Prostate gland (tissue), 2 donors: ENCODE results near the gene TXNL4A.

ENCODE experiments used
- CTCF ChIP-seq, 4 experiments: fragments of 200-600 bp in 2 of 4; fragments of 450-650 bp in 2 of 4; sonication (generic) in 2 of 4; IDR thresholded peaks; 1 replicate in 3 of 4; 2 replicates in 1 of 4; pipeline ENCODE4 v1.5.1; 2016 to 2019; ENCODE audit warnings: antibody characterized with exemption in 4 of 4, mild to moderate bottlenecking in 2 of 4, moderate library complexity in 2 of 4
- POLR2A ChIP-seq: fragments of 450-650 bp; IDR thresholded peaks from one replicate; pipeline ENCODE4 v1.6.1; 2016; ENCODE audit warnings: antibody characterized with exemption, mild to moderate bottlenecking
- POLR2AphosphoS5 ChIP-seq: sonication (generic); formaldehyde crosslinking; IDR thresholded peaks from one replicate; pipeline ENCODE4 v1.6.1; 2017; ENCODE audit warnings: antibody characterized with exemption

- no peak for TF ChIP-seq POLR2A
- TF ChIP-seq CTCF (IDR thresholded peaks at IDR 0.05): no peak
- no peak for TF ChIP-seq POLR2AphosphoS5
Observed at GRCh38 chr18:79982736-79983135, 5.6 kb downstream of the TXNL4A start.
